Stimulated activated CD4-positive, alpha-beta T cell treated with anti-CD3 and anti-CD28 coated beads, Interleukin-1b, Interleukin-23, amount 100 ng/mL, for 24 hours (primary cell): Measurements from ENCODE around the gene ST6GAL1.
"Not testable (repeated sequence)": the region's sequence is repeated elsewhere in the genome, so short reads cannot be mapped to it uniquely, and the experiment has no call there.

ENCODE experiments used
- DNase-seq, 4 experiments: peaks; one replicate each; pipeline ENCODE4 v3.0.0-alpha.2; 2020; ENCODE audit warnings: low read depth in 4 of 4, low spot score in 1 of 4

ST6GAL1 gene

GRCh38 chr3:186930143-186930640 is at the start of gene ST6GAL1:
Gene ST6GAL1, plus strand, starts transcription at chr3:186930526. Its CDS starts 112,178 bp downstream, at chr3:187042704.
- peak; percentile 33 to 68 (median 38) for DNase-seq

- DNase-seq = no peak
These were observed 48.2 kb upstream of the ST6GAL1 start for GRCh38 chr3:186882150-186882524.

- DNase-seq = peak in 3 of 4 experiments; percentile 22 to 49 (median 23)
These were observed 47.2 kb upstream of the ST6GAL1 start for GRCh38 chr3:186882881-186883685.

- no peak for DNase-seq
These were observed 46.7 kb upstream of the ST6GAL1 start for GRCh38 chr3:186883686-186884058.

- DNase-seq = not testable (repeated sequence)
These were observed 45.5 kb upstream of the ST6GAL1 start for GRCh38 chr3:186884868-186885267.

GRCh38 chr3:186886202-186886981 is 43.9 kb upstream of the ST6GAL1 start:
- DNase-seq = no peak

- not testable (repeated sequence) for DNase-seq
These were observed 42.8 kb upstream of the ST6GAL1 start for GRCh38 chr3:186887507-186887938.

- DNase-seq = no peak
These were observed 41.8 kb upstream of the ST6GAL1 start for GRCh38 chr3:186888569-186888968.

GRCh38 chr3:186889698-186890097 is 40.6 kb upstream of the ST6GAL1 start:
- not testable (repeated sequence) for DNase-seq

- no peak for DNase-seq
These were observed 39.4 kb upstream of the ST6GAL1 start for GRCh38 chr3:186890911-186891310.

GRCh38 chr3:186893071-186893470 is 37.3 kb upstream of the ST6GAL1 start:
- DNase-seq = not testable (repeated sequence)

GRCh38 chr3:186895406-186895805 is 34.9 kb upstream of the ST6GAL1 start:
- DNase-seq = no peak

- DNase-seq = no peak
These were observed 34.3 kb upstream of the ST6GAL1 start for GRCh38 chr3:186896006-186896405.

GRCh38 chr3:186896875-186897274 is 33.5 kb upstream of the ST6GAL1 start:
- DNase-seq = no peak

GRCh38 chr3:186901135-186901734 is 29.1 kb upstream of the ST6GAL1 start:
- DNase-seq = no peak

GRCh38 chr3:186902154-186902553 is 28.2 kb upstream of the ST6GAL1 start:
- no peak for DNase-seq

GRCh38 chr3:186902713-186903112 is 27.6 kb upstream of the ST6GAL1 start:
- no peak for DNase-seq

GRCh38 chr3:186903676-186904075 is 26.6 kb upstream of the ST6GAL1 start:
- DNase-seq = not testable (repeated sequence)

GRCh38 chr3:186907075-186907474 is 23.3 kb upstream of the ST6GAL1 start:
- DNase-seq = not testable (repeated sequence)

GRCh38 chr3:186909078-186909853 is 21.1 kb upstream of the ST6GAL1 start:
- peak; percentile 24 to 48 (median 42) for DNase-seq
